Activated naive CD8-positive, alpha-beta T cell treated with anti-CD3 and anti-CD28 coated beads, Interleukin-2, amount 50 U/mL, for 16 hours (primary cell): Measurements from ENCODE around the gene E2F2.
"Not testable (repeated sequence)": the region's sequence is repeated elsewhere in the genome, so short reads cannot be mapped to it uniquely, and the experiment has no call there.

Source experiments
- DNase-seq: peaks from one replicate; pipeline ENCODE4 v3.0.0-alpha.2; 2020; ENCODE audit warnings: low read depth, low spot score

The E2F2 gene

GRCh38 chr1:23524716-23525401, 6.2 kb downstream of the E2F2 start:
- DNase-seq = no peak

DNA sequence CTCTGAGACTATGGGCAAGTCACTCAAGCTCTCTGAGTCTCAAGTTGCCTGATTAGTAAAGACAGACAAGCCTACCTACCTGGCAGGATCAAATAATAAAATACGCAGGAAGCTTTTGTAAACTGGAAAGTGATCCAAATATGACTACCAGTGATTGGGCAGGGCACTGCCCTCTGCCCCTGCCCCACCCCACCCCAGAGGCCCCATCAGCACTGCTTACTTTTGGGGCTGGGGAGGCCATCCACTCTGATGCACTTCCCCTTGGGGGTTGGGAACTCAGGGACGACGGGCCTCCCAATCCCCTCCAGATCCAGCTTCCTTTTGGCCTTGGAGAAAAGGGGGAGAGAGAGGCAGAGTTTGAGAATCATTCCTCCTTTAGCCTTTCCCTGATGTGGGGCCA, 6.9 kb downstream of the E2F2 start:
- no peak for DNase-seq

GRCh38 chr1:23522244-23522982, 8.6 kb downstream of the E2F2 start:
- no peak for DNase-seq

- no peak for DNase-seq
These were observed 9.4 kb downstream of the E2F2 start for GRCh38 chr1:23521588-23521987.

DNA sequence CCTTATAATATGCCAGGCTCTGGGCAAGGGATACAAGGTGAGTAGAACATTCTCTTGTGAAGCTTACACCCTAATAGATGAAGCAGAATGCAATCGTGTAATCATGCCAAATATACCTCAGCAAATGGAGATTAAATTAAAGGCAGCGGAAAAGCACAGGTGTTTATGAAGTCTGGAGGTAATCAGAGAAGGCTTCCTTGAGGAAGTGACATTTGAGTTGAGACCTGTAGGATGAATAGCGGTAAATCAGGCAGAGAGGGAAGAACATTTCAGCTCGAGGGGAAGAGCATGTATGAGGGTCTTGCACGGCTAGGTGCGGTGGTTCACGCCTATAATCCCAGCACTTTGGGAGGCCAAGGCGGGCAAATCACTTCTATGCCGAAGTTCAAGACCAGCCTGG, 13.5 kb downstream of the E2F2 start:
- DNase-seq = no peak

DNA sequence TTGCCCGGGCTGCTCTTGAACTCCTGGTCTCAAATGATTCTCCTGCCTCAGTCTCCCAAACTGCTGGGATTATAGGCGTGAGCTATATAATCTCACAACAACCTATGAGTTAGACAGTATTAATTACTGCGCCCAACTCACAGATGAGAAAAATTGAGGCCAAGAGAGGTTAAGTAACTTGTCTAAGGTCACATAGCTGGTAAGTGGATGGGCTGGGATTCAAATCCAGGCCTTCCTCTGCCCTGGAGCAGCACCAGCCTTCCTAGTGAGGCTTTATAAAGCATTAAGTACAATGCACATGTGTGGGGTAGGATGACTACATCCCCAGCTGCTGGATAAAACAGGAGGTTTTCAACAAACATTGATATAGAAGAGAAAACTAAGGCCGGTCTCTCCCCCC, 15.1 kb downstream of the E2F2 start:
- no peak for DNase-seq

GRCh38 chr1:23514111-23514679, 16.8 kb downstream of the E2F2 start:
- DNase-seq = no peak

GRCh38 chr1:23509896-23510295, 21.1 kb downstream of the E2F2 start:
- no peak for DNase-seq

- DNase-seq = no peak
These were observed 24.5 kb downstream of the E2F2 start for GRCh38 chr1:23506376-23507107.

DNA sequence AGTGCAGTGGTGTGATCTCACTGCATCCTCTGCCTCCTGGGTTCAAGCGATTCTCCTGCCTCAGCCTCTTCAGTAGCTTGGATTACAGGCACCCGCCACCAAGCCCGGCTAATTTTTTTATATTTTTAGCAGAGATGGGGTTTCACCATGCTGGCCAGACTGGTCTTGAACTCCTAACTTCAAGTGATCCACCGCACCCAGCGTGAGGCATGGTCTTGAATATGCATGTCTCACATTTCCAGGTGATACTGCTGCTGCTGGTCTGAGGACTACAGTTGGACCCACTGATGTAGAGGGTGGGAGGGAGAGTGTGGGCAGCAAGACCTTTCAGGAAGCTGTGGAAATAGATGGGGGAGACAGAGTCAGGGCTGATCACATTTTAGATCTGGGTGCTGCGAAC, 25.2 kb downstream of the E2F2 start:
- no peak for DNase-seq

DNA sequence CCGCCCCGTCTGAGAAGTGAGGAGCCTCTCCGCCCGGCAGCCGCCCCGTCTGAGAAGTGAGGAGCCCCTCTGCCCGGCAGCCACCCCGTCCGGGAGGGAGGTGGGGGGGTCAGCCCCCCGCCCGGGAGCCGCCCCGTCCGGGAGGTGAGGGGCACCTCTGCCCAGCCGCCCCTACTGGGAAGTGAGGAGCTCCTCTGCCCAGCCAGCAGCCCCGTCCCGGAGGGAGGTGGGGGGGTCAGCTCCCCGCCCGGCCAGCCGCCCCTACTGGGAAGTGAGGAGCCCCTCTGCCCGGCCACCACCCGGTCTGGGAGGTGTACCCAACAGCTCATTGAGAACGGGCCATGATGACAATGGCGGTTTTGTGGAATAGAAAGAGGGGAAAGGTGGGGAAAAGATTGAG, 26.9 kb downstream of the E2F2 start:
- not testable (repeated sequence) for DNase-seq

- no peak for DNase-seq
These were observed 28.1 kb downstream of the E2F2 start for GRCh38 chr1:23502951-23503350.

GRCh38 chr1:23500466-23500865, 30.6 kb downstream of the E2F2 start:
- no peak for DNase-seq

DNA sequence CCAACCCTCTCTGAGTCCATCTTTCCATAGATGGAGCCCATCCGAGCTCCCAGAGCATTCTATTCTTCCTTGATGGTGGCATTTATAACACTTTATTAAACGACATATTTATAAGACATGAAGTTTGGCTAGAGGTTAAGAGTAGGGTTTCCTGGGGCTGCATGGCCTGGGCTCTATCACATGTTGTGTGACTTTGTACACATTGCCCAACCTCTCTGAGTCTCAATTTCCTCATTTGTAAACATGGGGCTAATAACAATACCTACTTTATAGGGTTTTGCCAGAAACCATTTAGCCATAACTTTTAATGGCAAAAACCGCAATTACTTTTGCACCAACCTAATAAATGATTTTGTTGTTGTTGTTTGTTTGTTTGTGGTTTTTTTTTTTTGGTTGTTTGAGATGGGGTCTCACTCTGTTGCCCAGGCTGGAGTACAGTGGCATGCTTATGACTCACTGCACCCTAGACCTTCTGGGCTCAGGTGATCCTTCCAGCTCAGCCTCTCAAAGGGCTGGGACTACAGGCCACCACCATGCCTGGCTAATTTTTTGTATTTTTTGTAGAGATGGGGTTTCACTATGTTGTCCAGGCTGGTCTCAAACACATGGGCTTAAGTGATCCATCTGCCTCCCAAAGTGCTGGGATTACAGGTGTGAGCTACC, 33.1 kb downstream of the E2F2 start:
- DNase-seq = no peak

DNA sequence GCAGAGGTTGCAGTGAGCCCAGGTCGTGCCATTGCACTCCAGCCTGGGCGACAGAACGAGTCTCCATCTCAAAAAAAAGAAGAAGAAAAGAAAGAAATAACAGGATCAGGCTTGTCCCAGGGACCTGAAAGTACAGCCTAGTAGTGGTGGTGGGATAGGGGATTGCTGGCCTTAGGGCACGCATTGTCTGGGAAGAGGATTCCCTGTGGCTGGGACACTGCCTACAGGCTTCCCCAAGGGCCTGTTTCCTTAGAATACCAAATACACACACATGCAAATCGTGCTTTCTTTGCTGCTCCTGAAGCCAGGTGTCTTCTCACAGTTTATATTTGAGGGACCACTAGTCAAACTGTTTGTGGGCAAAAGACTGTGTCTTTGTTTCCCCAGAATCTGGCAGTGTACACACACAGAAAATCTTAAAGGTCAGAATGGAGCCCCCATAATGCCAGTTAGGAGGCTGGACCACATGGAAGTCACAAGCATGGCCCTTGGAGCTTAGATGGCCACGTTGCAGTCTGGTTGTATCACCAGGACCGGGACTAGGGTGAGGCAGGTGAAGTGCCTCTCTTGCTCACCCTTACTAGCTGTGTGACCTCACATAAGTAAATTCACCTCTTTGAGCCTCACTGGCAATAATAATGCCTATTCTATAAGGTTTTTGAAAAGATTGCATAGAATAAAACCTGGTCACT, 34.4 kb downstream of the E2F2 start:
- DNase-seq = no peak

GRCh38 chr1:23494836-23495235, 36.2 kb downstream of the E2F2 start:
- DNase-seq = not testable (repeated sequence)

DNA sequence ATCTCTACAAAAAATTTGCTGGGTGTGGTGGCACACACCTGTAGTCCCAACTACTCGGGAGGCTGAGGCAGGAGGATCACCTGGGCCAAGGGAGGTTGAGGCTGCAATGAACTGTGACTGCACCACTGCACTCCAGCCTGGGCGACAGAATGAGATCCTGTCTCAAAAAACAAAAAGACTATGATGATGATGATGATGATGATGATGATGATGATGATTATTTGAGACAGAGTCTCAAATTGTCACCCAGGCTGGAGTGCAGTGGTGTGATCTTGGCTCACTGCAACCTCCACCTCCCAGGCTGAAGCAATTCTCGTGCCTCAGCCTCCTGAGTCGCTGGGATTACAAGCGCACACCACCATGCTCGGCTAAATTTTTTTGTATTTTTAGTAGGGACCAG, 38.3 kb downstream of the E2F2 start:
- DNase-seq = not testable (repeated sequence)

DNA sequence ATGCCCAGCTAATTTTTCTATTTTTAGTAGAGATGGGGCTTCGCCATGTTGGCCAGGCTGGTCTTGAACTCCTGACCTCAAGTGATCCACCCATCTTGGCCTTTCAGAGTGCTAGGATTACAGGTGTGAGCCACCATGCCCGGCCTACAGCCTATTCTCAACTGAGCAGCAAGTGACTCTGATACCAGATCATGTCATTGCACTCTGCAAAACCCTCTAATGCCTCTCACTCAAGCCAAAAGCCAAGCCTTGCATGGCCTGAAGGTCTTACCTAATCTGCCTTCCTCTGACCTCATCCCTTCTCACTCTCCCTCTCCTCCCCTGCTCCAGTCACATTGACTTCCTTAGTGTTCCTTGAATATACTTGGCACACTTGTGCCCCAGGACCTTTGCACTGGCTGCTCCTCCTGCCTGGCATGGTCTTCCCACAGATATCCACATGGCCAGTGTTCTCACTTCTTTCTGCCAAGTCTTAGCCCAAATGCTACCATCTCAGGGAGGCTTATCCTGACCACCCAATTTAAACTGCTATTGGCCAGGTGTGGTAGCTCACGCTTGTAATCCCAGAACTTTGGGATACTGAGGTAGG, 38.8 kb downstream of the E2F2 start:
- no peak for DNase-seq

- no peak for DNase-seq
These were observed 41.2 kb downstream of the E2F2 start for GRCh38 chr1:23489842-23490241.

GRCh38 chr1:23485002-23485332, 46.1 kb downstream of the E2F2 start:
- no peak for DNase-seq
